ENCODE measurements around the gene PCAT7.
"Not testable (repeated sequence)": the region's sequence is repeated elsewhere in the genome, so short reads cannot be mapped to it uniquely, and the experiment has no call there.

The PCAT7 gene

GRCh38 chr9:94554439-94555331, at the start of gene PCAT7:
TSS of gene PCAT7 (plus strand) at chr9:94555083.
- no peak for DNase-seq (ENCODE audit: low read depth)

- DNase-seq (ENCODE audit: low read depth): not testable (repeated sequence)
Measured at GRCh38 chr9:94506370-94506769, 48.5 kb upstream of the PCAT7 start.

- DNase-seq (ENCODE audit: low read depth): no peak
Measured at GRCh38 chr9:94507531-94508258, 47.2 kb upstream of the PCAT7 start.

- DNase-seq (ENCODE audit: low read depth): no peak
Measured at GRCh38 chr9:94511134-94511954, 43.5 kb upstream of the PCAT7 start.

GRCh38 chr9:94511955-94512265, 43.0 kb upstream of the PCAT7 start:
- no peak for DNase-seq (ENCODE audit: low read depth)

- DNase-seq (ENCODE audit: low read depth): no peak
Measured at GRCh38 chr9:94514722-94515121, 40.2 kb upstream of the PCAT7 start.

GRCh38 chr9:94517254-94517653, 37.6 kb upstream of the PCAT7 start:
- DNase-seq (ENCODE audit: low read depth): no peak

GRCh38 chr9:94525396-94526035, 29.4 kb upstream of the PCAT7 start:
- DNase-seq (ENCODE audit: low read depth): no peak

GRCh38 chr9:94526271-94526670, 28.6 kb upstream of the PCAT7 start:
- DNase-seq (ENCODE audit: low read depth): no peak

GRCh38 chr9:94526951-94527350, 27.9 kb upstream of the PCAT7 start:
- DNase-seq (ENCODE audit: low read depth): no peak

- no peak for DNase-seq (ENCODE audit: low read depth)
Measured at GRCh38 chr9:94528886-94529285, 26.0 kb upstream of the PCAT7 start.

- no peak for DNase-seq (ENCODE audit: low read depth)
Measured at GRCh38 chr9:94533155-94533554, 21.7 kb upstream of the PCAT7 start.

- no peak for DNase-seq (ENCODE audit: low read depth)
Measured at GRCh38 chr9:94533601-94534000, 21.3 kb upstream of the PCAT7 start.

- no peak for DNase-seq (ENCODE audit: low read depth)
Measured at GRCh38 chr9:94534901-94535300, 20.0 kb upstream of the PCAT7 start.

- DNase-seq (ENCODE audit: low read depth): no peak
Measured at GRCh38 chr9:94538908-94539307, 16.0 kb upstream of the PCAT7 start.

GRCh38 chr9:94544335-94544734, 10.5 kb upstream of the PCAT7 start:
- DNase-seq (ENCODE audit: low read depth): not testable (repeated sequence)

GRCh38 chr9:94545940-94546339, 8.9 kb upstream of the PCAT7 start:
- DNase-seq (ENCODE audit: low read depth): no peak

- DNase-seq (ENCODE audit: low read depth): no peak
Measured at GRCh38 chr9:94553029-94553938, 1.6 kb upstream of the PCAT7 start.

GRCh38 chr9:94554078-94554438, 825 bp upstream of the PCAT7 start:
- DNase-seq (ENCODE audit: low read depth): no peak

- no peak for DNase-seq (ENCODE audit: low read depth)
Measured at GRCh38 chr9:94557376-94557775, 2.5 kb downstream of the PCAT7 start.

- no peak for DNase-seq (ENCODE audit: low read depth)
Measured at GRCh38 chr9:94560237-94560636, 5.4 kb downstream of the PCAT7 start.
